IgD-negative memory B cell (primary cell): Measurements from ENCODE around the gene JRKL. TPM values are rescaled to one million over a fixed set of nuclear protein-coding genes. Genes with fewer than 3 reads are reported as not detected.
A peak's percentile ranks its signal among the peaks of the same experiment; 100 is the strongest.

ENCODE experiments used
- H3K27ac Mint-ChIP-seq, 3 donors: one replicate each; pipeline ENCODE4 v1.8.0; 2020 to 2022; ENCODE audit warnings: mild to moderate bottlenecking in 3 of 3, mixed read lengths in 3 of 3, moderate library complexity in 1 of 3
- H3K27me3 Mint-ChIP-seq: one replicate; pipeline ENCODE4 v1.8.0; 2021; ENCODE audit warnings: mixed read lengths
- H3K36me3 Mint-ChIP-seq: one replicate; pipeline ENCODE4 v1.8.0; 2020; ENCODE audit warnings: mild to moderate bottlenecking, mixed read lengths
- H3K4me1 Mint-ChIP-seq, 3 donors: one replicate each; pipeline ENCODE4 v1.8.0; 2020 to 2022; ENCODE audit warnings: mixed read lengths in 3 of 3, mild to moderate bottlenecking in 1 of 3
- H3K4me3 Mint-ChIP-seq, 4 donors: one replicate each; pipeline ENCODE4 v1.8.0; 2020 to 2022; ENCODE audit warnings: mild to moderate bottlenecking in 4 of 4, mixed read lengths in 4 of 4, moderate library complexity in 3 of 4
- H3K9me3 Mint-ChIP-seq, 3 donors: one replicate each; pipeline ENCODE4 v1.8.0; 2020 to 2021; ENCODE audit warnings: mixed read lengths in 3 of 3, mild to moderate bottlenecking in 1 of 3
- polyA plus RNA-seq: library from polyadenylated mRNA; unstranded; fragments of 300-500 nt; fragmentation: Illumina TruSeq; gene quantifications from one replicate; pipeline ENCODE4 v1.2.3, GENCODE V29; 2021

JRKL gene
- polyA plus RNA-seq = 2.7 TPM

- Mint-ChIP-seq H3K9me3 (no peaks in the 10 kb centered on the region), H3K4me1 (peaks cover 22 to 24% (median 22%) of the 10 kb centered on the region in 3 donors)
These were observed at the start of gene JRKL, which contains the start of gene CCDC82 for GRCh38 chr11:96389720-96390487. JRKL (plus strand) TSS chr11:96390013; CDS start chr11:96390650, 637 bp downstream. CCDC82 (minus strand) TSS chr11:96389912; CDS start chr11:96384747, 5,165 bp downstream.

GRCh38 chr11:96340555-96340885, 49.3 kb upstream of the JRKL start:
- H3K4me1 Mint-ChIP-seq = peaks cover 35 to 54% (median 47%) of the 10 kb centered on the region in 3 donors
- H3K36me3 Mint-ChIP-seq = peaks cover 1% of the 10 kb centered on the region
- peak overlapping the region; percentile 43 to 96 (median 94) for H3K27ac Mint-ChIP-seq
- peaks cover 2% of the 10 kb centered on the region for H3K27me3 Mint-ChIP-seq
- H3K9me3 Mint-ChIP-seq = no peaks in the 10 kb centered on the region
- H3K4me3 Mint-ChIP-seq = peak overlapping the region; percentile 92 to 99 (median 96)

More at GRCh38 chr11:96389720-96390487, at the start of gene JRKL, which contains the start of gene CCDC82:
- Mint-ChIP-seq H3K27ac (peak within 1 kb of the TSS; percentile 78 to 94 (median 79)), H3K36me3 (peaks cover 5% of the 10 kb centered on the region), H3K4me3 (peak within 1 kb of the TSS; percentile 92 to 99 (median 96)), H3K27me3 (no peaks in the 10 kb centered on the region)

GRCh38 chr11:96341211-96342013, 48.4 kb upstream of the JRKL start:
- Mint-ChIP-seq H3K36me3 (peaks cover 1% of the 10 kb centered on the region), H3K27me3 (peaks cover 2% of the 10 kb centered on the region), H3K9me3 (no peaks in the 10 kb centered on the region), H3K4me3 (peak overlapping the region; percentile 92 to 99 (median 96)), H3K27ac (peak overlapping the region; percentile 43 to 96 (median 94)), H3K4me1 (peaks cover 34 to 49% (median 38%) of the 10 kb centered on the region in 3 donors)

GRCh38 chr11:96342014-96342960, 47.5 kb upstream of the JRKL start:
- H3K36me3 Mint-ChIP-seq = peaks cover 1% of the 10 kb centered on the region
- H3K27ac Mint-ChIP-seq = peak overlapping the region; percentile 43 to 96 (median 94)
- H3K4me1 Mint-ChIP-seq = peaks cover 34 to 43% (median 37%) of the 10 kb centered on the region in 3 donors
- no peaks in the 10 kb centered on the region for H3K9me3 Mint-ChIP-seq
- H3K4me3 Mint-ChIP-seq = peak overlapping the region; percentile 92 to 99 (median 96)
- H3K27me3 Mint-ChIP-seq = peaks cover 2% of the 10 kb centered on the region

GRCh38 chr11:96342961-96343711, 46.7 kb upstream of the JRKL start, which contains the start of gene MAML2:
MAML2 (minus strand) TSS chr11:96343195; CDS start chr11:96341895, 1,300 bp downstream.
- H3K9me3 Mint-ChIP-seq = no peaks in the 10 kb centered on the region
- peak within 1 kb of the TSS; percentile 43 to 96 (median 94) for H3K27ac Mint-ChIP-seq
- peaks cover 2% of the 10 kb centered on the region for H3K27me3 Mint-ChIP-seq
- H3K36me3 Mint-ChIP-seq = peaks cover 1% of the 10 kb centered on the region
- peaks cover 29 to 35% (median 29%) of the 10 kb centered on the region in 3 donors for H3K4me1 Mint-ChIP-seq
- peak within 1 kb of the TSS; percentile 92 to 99 (median 96) for H3K4me3 Mint-ChIP-seq

DNA sequence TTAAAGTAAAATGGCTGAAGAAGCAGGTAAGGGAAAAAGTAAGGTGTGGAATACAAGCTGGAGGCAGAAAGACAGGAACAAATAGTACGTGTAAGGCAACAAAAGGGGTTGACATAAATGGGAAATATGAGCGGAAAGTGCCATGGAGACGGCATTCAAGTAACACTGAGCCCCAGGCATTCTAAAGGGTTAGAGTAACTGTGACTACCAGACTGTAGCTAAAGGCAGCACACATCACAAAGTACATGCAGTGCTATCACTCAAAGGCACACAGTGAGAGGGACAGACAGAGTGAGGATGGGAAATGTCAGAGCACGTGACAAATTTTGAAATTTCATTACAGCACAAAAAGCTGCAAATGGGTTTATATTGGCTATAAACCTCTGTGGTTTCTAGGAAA, 33.0 kb upstream of the JRKL start:
- peaks cover 9% of the 10 kb centered on the region for H3K36me3 Mint-ChIP-seq
- no peaks in the 10 kb centered on the region for H3K9me3 Mint-ChIP-seq
- no peaks in the 10 kb centered on the region for H3K27me3 Mint-ChIP-seq
- H3K27ac Mint-ChIP-seq = peak overlapping the region in 1 of 3 donors; percentile 40
- peaks cover 0 to 1% (median 0%) of the 10 kb centered on the region in 3 donors for H3K4me1 Mint-ChIP-seq
- no peak overlapping the region for H3K4me3 Mint-ChIP-seq

DNA sequence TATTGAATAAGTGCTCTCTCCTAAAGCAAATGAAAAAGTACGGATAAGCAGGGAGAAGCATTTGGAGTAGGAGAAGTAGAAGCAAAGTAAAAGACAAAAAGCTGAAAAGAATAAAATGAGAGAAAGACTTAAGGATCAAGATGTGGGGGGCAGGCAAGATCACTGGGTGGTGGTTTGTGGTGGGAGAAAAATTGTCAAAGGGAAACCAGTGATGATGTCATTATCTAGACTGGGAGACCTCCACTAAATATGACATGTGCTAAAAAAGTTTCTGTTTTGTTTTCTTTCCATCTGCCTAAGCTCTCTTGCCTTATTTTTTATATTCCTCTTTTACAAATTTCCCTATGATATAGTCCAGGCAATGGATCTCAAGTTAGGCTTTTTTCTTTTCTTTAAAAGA, 32.0 kb upstream of the JRKL start:
- Mint-ChIP-seq H3K9me3 (no peaks in the 10 kb centered on the region), H3K4me3 (no peak overlapping the region), H3K27me3 (no peaks in the 10 kb centered on the region), H3K27ac (peak overlapping the region in 1 of 3 donors; percentile 8), H3K36me3 (peaks cover 11% of the 10 kb centered on the region), H3K4me1 (peaks cover 0 to 3% (median 0%) of the 10 kb centered on the region in 3 donors)

DNA sequence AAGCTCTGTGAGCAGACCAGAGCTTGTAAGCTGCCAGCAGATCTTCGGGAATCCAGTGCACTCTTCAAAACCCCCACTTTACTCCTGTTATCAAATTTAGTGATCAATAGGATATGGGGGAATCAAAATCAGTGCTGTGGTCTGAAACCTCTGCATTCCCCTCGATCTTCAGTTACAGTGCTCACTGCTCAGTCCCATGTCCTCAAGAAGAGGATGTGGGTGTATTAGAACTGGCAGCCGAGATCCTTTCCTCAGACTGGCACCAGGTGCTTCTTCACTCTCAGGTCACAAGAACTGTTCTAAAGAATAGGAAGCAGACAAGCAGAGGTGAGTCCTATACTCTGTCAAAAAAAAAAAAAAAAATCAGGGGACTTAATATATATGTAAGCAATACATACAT, 31.5 kb upstream of the JRKL start:
- no peaks in the 10 kb centered on the region for H3K9me3 Mint-ChIP-seq
- peaks cover 0 to 3% (median 0%) of the 10 kb centered on the region in 3 donors for H3K4me1 Mint-ChIP-seq
- H3K27me3 Mint-ChIP-seq = no peaks in the 10 kb centered on the region
- no peak overlapping the region for H3K4me3 Mint-ChIP-seq
- H3K27ac Mint-ChIP-seq = no peak overlapping the region
- peaks cover 11% of the 10 kb centered on the region for H3K36me3 Mint-ChIP-seq

DNA sequence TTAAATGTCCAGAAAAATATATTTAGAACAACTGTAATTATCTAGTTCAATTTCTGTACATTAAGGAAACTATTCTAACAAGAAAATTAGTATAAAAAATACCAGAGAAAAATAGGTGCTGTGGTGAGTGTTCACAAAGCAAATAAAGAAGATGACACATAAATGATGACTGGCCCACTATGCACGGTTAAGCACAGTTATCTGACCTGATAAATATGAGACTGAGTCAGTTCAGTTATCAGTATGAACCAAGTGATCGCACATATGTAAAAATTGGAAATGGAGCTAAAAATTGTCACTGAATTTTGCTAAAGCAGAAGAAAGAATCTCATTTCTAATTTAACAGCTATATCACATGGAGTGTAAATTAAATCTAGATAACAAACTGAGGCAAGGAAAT, 28.0 kb upstream of the JRKL start:
- Mint-ChIP-seq H3K4me3 (no peak overlapping the region), H3K9me3 (no peaks in the 10 kb centered on the region), H3K27me3 (no peaks in the 10 kb centered on the region), H3K4me1 (peaks cover 0 to 2% (median 0%) of the 10 kb centered on the region in 3 donors), H3K27ac (no peak overlapping the region), H3K36me3 (peaks cover 8% of the 10 kb centered on the region)

GRCh38 chr11:96365493-96365892, 24.3 kb upstream of the JRKL start:
- H3K27ac Mint-ChIP-seq = no peak overlapping the region
- peaks cover 7 to 10% (median 7%) of the 10 kb centered on the region in 3 donors for H3K4me1 Mint-ChIP-seq
- H3K9me3 Mint-ChIP-seq = peaks cover 0 to 3% (median 0%) of the 10 kb centered on the region in 3 donors
- H3K4me3 Mint-ChIP-seq = no peak overlapping the region
- H3K36me3 Mint-ChIP-seq = peaks cover 5% of the 10 kb centered on the region
- H3K27me3 Mint-ChIP-seq = no peaks in the 10 kb centered on the region

DNA sequence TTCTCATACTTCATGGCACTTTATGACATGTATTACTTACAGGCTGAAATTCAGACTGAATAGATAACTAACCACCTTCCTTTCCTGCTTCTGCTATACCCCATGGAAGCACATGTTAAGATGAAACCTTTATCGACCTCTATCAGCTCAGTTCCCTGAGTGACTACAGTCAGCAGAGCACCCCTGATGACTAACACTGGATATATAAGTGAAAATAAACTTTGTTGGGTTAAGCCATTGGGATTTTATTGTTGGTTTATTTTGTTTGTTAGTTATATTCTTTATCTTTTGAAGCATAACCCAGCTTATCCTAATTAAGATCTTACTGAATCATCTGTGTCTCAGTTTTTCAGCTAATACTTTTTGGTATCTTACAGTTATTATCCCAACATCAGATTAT, 23.8 kb upstream of the JRKL start:
- Mint-ChIP-seq H3K27me3 (no peaks in the 10 kb centered on the region), H3K4me1 (peaks cover 7 to 10% (median 7%) of the 10 kb centered on the region in 3 donors), H3K9me3 (peaks cover 0 to 3% (median 0%) of the 10 kb centered on the region in 3 donors), H3K36me3 (peaks cover 7% of the 10 kb centered on the region), H3K4me3 (no peak overlapping the region), H3K27ac (no peak overlapping the region)

GRCh38 chr11:96367342-96367741, 22.5 kb upstream of the JRKL start:
- Mint-ChIP-seq H3K4me1 (peaks cover 7 to 9% (median 7%) of the 10 kb centered on the region in 3 donors), H3K9me3 (peaks cover 0 to 3% (median 0%) of the 10 kb centered on the region in 3 donors), H3K27me3 (no peaks in the 10 kb centered on the region), H3K36me3 (peaks cover 5% of the 10 kb centered on the region), H3K4me3 (no peak overlapping the region), H3K27ac (no peak overlapping the region)

GRCh38 chr11:96373826-96374225, 16.0 kb upstream of the JRKL start:
- Mint-ChIP-seq H3K4me1 (peaks cover 0 to 3% (median 2%) of the 10 kb centered on the region in 3 donors), H3K27me3 (no peaks in the 10 kb centered on the region), H3K9me3 (peaks cover 0 to 2% (median 0%) of the 10 kb centered on the region in 3 donors), H3K4me3 (no peak overlapping the region), H3K36me3 (peaks cover 2% of the 10 kb centered on the region), H3K27ac (no peak overlapping the region)
